GM11168 (cell line): ENCODE results near the gene DEDD.

Source experiments
- in situ Hi-C: fragments of 300-500 bp; cut with MboI; formaldehyde crosslinking; loops from one replicate; pipeline ENCODE4 v1.12.0; 2022; ENCODE audit warnings: low sequenced_read_pairs; ENCODE audit not compliant: unreplicated experiment

DEDD gene

DNA sequence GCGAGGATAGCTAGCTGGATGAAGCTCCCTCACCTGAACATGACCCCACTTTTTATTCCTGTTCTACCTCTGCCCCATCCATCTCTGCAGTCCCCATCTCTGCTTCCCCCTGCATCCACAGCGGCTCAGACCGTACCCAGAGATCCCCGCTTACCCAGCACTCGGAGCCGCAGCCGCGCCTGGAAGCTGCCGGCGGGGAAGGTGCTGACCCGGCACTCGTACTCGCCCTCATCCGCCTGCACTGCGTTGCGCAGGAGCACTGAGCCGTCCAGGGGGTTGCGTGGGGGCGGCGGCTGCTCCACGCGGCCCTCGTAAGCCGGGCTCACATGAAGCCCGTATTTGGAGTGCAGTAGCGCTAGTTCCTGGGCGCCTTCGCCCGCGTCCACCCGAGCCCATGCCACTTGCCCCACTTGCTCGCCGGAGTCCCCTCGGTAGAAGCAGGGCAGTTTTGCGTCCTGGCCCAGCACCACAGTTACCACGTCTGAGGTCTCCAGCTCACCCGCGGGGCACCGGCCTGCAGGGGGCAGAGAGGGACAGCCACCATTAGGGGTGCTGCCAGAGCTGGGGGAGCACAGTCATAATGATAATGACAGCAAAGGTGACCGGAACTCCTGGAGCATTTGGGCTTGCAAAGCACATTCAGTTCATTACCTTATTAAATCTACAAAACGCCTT is 52.9 kb downstream of the DEDD start:
- in situ Hi-C loops = no loop called here

DNA sequence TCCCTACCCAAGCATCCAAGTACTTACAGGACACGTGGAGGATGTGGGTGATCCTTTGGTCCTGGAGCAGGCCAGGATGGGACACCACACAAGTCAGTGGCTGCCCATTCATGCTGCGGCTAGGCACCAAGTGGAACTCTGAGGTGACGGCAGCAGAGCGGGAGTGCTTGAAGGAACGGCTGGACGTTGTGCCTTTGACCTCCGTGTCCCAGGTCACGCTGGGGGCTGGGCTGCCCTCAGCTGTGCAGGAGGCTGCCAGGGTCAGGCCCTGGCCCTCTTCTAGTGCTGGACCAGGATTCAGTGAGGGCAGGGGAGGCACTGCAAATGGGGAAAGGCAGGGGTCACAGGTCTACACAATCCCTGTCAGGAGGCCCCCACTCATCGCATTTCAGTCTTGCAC is 55.0 kb downstream of the DEDD start:
- in situ Hi-C loops = no loop called here

DNA sequence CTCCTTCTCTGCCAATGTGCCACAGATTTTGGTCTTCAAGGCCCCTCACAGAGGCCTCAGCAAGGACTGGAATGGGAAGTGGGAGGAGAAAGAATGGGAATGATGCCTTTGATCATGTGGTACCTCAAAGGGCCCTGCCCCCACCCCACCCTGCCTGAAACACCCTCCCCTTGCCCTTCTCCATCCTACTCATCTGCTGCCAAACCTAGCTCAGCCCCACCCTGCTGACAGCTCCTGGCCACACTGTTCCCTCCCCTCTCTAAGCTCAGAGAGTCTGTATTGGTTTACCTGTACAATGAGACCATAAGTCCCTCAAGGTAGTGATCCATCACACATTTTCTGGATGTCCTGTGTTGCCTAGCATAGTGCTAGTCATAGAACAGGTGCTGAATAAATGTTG is 56.1 kb downstream of the DEDD start:
- in situ Hi-C loops = no loop called here

DNA sequence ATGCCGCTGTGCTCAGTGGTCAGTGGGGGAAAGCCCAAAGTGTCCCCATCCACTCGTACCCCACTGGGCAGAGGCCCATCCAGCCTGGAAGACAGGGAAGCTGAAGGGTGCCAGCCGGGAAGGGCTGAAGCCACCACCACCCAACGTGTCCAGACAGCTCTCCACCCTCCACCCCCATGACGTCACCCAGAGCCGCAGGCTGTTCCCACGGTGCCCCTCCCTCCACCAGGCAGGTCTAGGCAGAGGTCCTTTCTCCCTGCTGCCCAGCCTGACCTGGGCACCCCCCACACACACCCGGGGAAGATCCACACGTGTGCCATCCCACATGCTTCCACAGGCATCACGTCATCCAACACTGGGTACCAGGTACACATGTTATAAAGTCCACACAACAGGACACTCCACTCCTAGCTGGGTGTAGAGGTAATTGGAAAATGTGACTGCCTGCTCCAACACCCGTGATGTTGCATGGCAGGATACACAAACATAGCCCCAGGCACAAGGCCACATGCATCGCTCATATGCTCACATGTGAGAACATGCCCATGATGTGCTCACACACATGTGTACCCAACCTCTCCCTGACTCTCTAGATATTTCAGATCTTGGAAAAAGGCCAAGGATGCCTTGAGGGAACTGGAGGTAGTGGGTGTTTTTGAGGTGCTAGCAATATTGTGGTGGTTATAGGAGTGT is 57.6 kb downstream of the DEDD start:
- in situ Hi-C loops = no loop called here

DNA sequence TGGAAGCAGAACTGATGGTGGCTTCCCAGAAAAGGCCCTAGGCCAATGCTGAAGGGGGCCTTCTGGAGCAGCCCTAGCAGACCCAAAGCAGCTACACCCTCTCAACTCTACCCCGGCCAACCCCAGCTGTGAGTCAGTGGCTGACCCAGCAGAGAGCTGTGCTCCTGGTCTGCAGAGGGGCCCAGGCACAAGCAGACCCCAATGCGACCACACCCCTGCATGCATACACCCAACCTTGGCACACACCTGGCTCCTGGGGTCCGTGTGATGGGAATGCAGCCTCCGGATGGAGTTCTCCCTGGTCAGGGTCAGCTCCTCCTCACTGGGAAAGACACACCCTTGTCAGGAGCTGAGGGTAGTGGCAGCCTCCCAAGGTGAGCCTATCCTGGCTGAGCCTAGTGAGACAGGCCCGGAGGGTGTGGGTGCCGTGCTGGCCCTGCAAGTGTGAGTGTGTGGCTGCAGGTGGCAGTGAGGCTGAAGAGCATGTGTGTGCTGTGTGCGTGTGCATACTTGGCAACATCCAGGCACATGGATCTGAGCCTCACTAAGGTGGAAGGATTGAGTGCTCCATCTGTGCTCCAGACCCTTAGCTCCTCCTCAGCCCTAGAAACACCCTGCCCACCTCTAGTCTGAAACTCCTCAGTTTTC is 58.9 kb downstream of the DEDD start:
- in situ Hi-C loops = no loop called here

DNA sequence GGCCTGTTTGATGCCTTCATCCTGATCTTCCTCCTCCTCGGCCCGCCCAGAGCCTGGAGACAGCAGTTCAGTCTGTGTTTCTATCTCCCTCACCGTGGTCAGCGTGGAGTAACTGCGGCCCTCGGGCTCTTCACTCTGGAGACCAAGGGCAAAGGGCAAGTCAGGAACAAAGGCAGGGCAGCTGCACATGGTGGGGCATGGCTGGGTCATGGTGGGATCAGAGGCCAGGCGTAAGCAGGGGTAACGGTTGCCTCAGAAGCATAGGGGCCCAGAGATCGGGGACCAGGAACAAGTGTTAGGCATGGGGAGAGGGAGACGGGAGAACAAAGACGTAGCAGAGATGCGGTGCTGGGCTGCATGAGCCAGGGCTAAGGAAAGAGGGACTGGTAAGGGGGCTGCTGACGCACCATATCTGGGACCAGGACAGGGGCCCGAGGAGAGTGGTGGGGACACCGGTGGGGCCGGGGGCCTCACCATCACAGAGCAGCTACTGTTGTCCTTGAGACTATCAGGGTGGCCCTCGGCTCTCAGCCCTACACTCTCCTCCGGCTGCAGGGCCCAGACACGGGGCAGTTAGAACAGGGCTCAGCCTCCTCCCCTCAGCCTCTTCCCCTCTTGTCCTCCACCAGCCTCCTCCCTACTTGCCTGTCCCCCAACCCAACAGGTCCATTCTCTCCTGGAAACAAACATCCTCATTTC is 59.6 kb downstream of the DEDD start:
- in situ Hi-C loops = no loop called here

DNA sequence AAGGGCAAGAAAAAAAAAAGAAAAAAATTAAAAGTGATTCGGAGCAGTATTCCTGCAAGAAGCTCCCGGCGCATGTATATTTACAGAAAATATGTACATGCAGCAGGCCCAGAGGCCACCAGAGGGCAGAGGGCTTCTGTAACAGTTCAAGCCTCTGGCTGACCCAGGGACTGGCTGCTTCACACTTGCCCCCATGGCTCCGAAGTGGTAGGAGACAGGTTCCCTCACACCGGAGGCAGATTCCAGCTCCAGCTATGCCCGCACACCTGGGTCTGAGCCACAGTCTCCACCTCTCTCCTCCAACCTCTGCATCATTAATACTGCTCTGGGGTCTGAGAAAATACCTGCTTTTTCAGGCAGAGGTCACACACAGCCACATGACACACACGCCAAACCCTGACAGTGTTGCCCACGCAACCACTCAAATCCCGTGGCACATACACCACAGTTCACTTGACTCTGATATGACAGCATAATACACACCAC is 60.5 kb downstream of the DEDD start:
- in situ Hi-C loops = no loop called here
